ENCODE results near the gene PRICKLE1.

DNA sequence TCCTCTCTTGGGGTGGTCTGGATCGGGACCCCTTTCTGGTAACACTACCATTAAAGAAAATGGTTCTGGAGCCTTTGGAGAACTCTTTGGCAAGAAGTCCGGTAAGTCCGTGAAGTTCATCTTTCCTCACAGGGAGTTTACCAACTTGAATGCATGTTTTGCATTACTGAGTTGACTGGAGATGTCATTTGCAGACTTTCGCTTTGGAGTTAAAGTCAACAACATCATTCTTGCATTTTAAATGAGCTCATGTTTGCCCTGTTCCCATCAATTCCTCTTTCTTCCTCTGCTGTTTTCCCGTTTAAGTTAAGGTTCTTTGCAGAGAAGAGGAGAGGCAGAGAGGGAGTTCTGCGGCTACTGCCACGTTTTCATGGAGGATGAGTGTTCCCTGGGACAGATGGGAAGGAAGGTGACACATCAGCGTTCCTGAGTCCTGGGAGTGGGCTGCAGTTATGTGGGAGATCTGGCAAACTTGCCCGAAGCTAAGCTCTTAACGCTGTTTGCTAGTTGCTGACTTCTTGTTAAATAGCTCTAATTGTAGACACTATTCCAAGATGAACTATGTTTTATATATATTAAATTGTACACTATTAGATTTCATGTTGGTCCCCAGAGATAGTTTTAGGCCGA lies 18.8 kb upstream of the PRICKLE1 start:
- TF ChIP-seq CTCF (IDR thresholded peaks at IDR 0.05; ENCODE audit: low read length) (no peak), EZH2 (IDR thresholded peaks at IDR 0.05; ENCODE audit: borderline replicate concordance, low read length) (no peak)

Data from OCI-LY1 (cell line).